ENCODE data around the gene DRGX.

The DRGX gene

GRCh38 chr10:49333192-49333591 is 62.7 kb downstream of the DRGX start:
- no peak for DNase-seq

GRCh38 chr10:49332768-49333167 is 63.1 kb downstream of the DRGX start:
- DNase-seq = no peak

GRCh38 chr10:49332333-49332732 is 63.6 kb downstream of the DRGX start:
- no peak for DNase-seq

- DNase-seq = no peak
These were observed 64.5 kb downstream of the DRGX start for GRCh38 chr10:49331431-49331830.

- no peak for DNase-seq
These were observed 65.7 kb downstream of the DRGX start for GRCh38 chr10:49330127-49330665.

DNA sequence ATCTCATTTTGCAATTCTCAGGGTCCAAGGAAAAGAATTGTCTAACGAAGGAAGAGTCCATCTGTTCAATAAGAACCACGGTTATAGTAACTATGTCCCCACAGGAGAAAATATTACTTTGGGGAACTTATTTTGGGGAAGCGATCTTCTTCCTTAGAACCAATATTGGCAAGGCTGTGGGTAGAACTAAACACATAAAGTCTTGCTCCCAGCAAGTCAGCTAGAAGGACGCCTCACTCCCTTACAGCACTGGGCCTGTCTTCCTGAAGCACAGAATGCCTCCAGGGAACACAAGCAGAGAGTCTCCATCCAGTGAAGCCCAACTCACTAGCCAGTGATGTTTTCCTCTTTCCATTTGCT is 66.8 kb downstream of the DRGX start:
- DNase-seq = no peak

DNA sequence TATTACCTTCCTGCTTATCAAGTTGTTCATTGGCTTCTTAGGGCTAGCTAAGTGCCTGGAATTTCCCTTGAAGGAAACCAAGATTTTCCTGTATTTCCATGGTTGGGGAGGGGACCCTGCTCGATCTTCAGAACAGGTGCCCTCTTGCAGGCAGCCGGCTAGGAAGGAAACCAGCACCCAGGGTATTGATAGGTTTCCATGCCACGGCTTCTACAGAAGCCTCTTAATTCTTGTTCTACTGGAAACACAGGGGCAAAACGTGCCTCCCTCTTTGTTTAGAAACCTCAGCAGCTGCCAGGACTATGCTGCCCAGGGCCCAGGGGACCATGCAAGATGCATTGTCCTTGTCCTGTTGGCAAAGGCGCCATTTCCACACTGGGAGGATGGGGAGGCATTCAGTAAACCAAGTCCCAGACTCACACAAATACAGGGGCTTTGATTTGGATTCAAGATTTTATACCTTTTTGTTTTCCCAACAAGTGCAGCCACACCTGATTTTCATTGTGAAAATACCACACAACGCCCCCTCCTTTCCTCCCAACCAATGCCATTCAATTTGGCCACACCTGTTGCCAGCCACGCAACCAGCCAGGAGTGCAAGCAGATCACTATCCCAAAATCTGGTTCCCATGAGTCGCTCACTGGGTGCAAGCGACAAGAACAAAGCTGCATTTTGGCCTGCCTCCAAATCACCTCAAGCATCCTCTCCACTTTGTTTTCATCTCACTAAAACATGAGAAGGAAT is 67.3 kb downstream of the DRGX start:
- DNase-seq = no peak

DNA sequence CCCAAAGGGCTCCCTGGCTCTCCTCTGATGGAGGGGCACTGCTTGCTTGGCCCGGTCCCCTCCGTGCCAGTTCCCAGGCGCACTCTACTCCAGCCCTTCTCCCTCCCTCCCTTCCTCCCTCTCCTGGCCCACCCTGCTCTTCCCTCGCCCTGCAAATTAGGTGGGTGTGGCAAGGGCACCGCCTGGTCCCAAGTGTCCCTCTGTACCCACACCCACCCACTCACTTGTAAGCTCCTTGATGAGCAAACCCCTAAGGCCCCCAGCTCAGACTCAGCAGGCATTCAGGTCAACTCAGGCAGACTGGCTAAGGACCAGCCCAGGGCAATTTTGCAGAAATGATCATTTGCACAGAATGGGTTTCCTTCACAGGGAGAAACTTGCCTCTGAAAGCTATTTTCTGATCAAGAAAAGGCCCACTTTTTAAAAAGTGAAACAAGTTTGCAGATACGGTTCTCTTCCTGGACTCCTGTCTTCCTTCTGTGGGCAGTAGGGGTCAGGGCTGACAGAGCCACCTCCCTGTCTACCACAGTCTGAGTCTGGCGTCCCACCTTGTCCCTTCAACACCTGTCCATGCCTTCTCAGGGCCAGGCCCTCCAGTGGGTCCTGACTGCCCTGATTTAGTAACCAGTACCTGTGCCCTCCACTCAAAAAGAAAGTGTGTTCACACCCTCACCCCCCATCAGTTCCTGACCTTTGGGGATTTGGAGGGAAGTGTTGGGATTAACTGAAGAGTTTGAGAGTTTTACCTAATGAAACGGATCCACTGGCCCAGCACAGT is 68.7 kb downstream of the DRGX start:
- DNase-seq = no peak

- DNase-seq = no peak
These were observed 69.7 kb downstream of the DRGX start for GRCh38 chr10:49325916-49326783.

- DNase-seq = no peak
These were observed 70.6 kb downstream of the DRGX start for GRCh38 chr10:49325131-49325915.

DNA sequence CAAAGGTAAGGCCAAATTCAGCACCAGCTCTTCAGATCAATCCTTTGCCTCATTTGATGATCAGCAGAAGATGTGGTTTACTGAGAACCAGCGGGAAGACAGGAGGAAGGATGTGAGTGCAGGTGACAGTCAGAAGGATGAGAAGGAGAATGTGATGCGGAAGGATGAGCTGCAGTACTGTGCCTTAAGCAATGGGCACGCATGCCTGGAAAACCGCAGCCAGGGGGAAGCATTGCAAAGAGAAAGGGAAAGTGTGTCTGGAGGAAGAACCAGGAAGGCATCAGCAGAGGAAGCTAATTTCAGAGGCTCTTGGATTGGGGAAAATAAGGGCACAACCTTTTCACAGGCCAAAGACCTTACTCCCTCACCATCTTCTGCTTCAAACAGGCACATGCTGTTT is 71.2 kb downstream of the DRGX start:
- no peak for DNase-seq

GRCh38 chr10:49323896-49324270 is 72.0 kb downstream of the DRGX start:
- no peak for DNase-seq

GRCh38 chr10:49323171-49323895 is 72.6 kb downstream of the DRGX start:
- no peak for DNase-seq

DNA sequence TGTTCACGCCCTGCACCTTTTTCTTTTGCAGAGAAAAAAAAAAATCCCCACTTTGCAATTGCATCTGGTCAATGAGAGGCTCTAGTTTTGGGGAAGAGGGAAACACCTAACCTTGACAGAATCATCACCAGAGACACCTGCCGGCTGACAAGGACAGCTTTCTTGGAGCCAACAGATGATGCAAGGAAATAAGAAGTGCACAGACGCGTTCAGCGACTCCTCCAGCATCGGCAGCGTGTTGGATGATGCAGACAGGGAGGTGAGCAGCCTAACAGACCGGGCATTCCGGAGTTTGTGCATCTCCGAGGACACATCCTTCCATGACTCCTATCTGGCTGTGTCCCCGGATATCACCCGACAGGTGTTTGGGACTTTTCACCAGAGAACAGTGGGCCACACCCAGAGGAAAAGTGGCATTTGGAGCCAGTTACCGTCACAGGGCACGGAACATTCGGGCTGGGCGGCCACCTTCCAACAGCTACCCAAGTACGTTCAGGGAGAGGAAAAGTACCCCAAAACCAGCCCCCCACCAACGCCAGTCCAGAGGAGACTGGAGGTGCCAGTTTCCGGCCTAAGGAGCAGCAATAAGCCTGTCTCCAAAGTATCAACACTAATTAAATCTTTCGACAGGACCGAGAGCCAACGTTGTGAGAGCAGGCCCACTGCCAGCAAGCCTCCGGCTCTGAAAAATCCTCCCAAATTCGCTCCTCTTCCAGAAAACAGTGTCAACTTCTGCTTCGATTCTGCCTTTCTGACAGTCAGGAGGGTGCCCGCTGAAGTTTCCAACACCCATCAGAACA is 73.3 kb downstream of the DRGX start:
- DNase-seq = no peak

DNA sequence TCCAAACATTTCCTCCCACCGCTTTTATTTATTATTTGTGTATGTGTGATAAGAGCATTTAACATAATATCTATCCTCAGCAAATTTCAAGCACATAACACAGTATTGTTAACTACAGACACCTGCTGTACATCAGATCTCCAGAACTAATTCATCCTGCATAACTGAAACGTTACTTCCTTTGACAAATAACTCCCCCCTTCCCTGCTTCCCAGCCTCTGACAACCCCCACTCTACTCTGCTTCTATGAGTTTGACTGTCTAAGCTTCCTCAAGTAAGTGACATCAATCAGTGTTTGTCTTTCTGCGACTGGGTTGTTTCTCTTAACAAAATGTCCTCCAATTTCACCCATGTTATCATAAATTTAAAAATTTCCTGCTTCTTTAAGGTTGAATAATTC is 74.9 kb downstream of the DRGX start:
- DNase-seq = no peak

DNA sequence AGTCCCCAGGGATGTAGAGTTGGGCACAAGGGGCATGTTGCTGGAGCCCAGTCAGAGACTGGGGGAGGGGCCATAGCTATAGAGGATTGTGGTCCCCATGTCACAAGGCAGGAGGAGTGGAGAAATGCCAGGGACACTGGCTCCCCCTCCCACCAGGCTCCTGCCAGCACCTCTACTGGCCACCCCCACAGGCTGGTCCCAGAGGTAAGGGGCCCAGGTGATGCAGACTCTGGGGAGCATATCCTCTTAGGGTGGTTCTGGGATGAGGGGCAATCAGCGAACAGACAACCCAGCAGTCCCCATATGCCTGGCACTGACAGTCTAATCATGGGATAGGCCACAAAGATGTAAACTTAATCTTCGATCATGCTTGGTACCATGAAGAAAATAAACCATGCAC is 75.7 kb downstream of the DRGX start:
- no peak for DNase-seq

DNA sequence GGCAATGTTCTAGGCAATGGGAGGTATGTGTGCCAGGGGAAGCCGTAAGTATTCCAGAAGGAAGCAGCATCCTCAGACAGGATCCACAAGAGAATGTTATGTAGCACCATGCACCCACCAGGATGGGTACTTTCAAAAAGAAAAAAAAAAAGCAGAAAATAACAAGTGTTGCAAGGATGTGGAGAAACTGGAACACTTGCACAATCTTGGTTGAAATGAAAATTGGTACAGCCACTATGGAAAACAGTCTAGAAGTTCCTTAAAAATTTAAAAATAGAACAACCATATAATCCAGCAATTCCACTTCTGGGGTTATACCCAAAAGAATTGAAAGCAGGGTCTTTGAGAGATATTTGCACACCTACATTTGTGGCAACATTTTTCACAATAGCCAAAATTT is 76.7 kb downstream of the DRGX start:
- DNase-seq = no peak

DNA sequence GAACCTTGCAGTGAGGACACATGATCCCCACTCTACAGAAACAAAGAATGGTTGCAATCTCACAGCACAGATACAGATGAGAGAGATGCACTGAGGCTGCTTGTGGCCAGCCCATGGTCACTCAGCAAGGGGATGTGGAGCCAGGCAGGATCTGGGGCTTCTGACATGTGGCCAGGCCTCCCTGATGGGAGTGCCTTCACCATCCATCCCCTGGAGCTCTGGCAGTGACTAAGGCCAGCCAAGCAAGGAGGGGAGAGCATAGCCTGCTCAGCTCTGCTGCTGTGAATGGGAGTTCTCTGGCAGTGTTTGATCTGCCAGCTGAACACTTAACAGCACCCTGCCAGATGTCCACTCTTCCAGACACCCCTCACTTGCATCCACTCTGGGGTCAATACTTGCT is 77.1 kb downstream of the DRGX start:
- DNase-seq = no peak

DNA sequence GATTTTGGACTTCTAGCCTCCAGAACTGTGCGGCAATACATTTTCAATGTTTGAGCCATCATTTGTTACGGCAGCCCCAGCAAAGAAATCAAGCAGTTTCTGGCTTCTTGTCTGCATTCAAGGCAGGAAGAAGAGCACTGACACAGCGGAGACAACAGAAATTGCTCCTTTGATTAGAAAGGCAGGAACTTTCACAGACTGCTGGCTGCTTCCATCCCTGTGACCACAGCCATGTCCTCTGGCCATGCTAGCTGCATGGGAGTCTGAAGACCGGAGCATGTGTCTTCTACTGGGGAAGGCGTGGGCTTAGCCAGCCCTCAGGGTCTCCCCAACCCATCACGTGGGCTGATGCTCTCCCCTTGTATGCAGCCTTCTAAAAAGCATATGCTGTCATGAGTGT is 77.9 kb downstream of the DRGX start:
- no peak for DNase-seq

DNA sequence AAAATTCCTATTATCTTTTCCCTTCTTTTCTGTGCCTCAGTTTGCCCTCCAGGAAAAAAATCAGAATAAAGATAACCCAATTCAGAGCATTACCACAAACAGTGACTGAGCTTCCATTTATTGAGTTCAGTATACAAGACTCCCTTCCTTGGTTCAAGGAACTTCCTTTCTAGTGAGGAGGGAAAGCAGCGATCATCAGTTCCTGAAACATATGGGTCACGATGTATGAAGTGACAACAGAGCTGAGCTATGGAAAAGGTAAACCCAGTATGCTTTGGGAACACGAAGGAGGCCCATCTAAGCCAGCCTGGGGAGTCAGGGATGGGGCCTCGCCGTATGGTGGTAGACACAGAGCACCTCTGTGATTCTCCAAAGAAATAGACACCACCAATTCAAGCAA is 81.1 kb downstream of the DRGX start:
- no peak for DNase-seq

Measured in stimulated activated CD4-positive, alpha-beta T cell treated with anti-CD3 and anti-CD28 coated beads, Interleukin-1b, Interleukin-23, amount 100 ng/mL, for 48 hours (primary cell).